HepG2 (cell line): ENCODE data around the gene RTN4RL2. TPM values are rescaled to one million over a fixed set of nuclear protein-coding genes. Genes with fewer than 3 reads are reported as not detected.

ENCODE experiments used
- ARID5B ChIP-seq: IDR thresholded peaks from 2 replicates; pipeline ENCODE4 v1.4.0; 2020; ENCODE audit warnings: mild to moderate bottlenecking, missing genetic modification reagents
- CEBPB ChIP-seq: IDR thresholded peaks from 2 replicates; pipeline ENCODE4 v1.6.1; 2011; ENCODE audit warnings: low read depth, low read length, improper control_type of control experiment, borderline replicate concordance
- FOXJ3 ChIP-seq: sonication (generic); formaldehyde crosslinking; IDR thresholded peaks from 2 replicates; pipeline ENCODE4 v1.4.0; 2020; ENCODE audit warnings: missing genetic modification reagents, mild to moderate bottlenecking, borderline replicate concordance
- GPBP1L1 ChIP-seq: sonication (generic); formaldehyde crosslinking; IDR thresholded peaks from 2 replicates; pipeline ENCODE4 v1.5.0; 2020; ENCODE audit warnings: mild to moderate bottlenecking, missing genetic modification reagents
- HMGXB4 ChIP-seq, 2 experiments: sonication (generic) in 1 of 2; formaldehyde crosslinking in 1 of 2; IDR thresholded peaks; 2 replicates each; pipeline versions ENCODE4 v1.4.0 to v1.6.1; 2018 to 2020; ENCODE audit warnings: missing genetic modification reagents in 2 of 2, borderline replicate concordance in 1 of 2, low read depth in 1 of 2, mild to moderate bottlenecking in 1 of 2, missing biosample characterization in 1 of 2
- HNF4A ChIP-seq: sonication (generic); formaldehyde crosslinking; IDR thresholded peaks from 2 replicates; pipeline ENCODE4 v1.4.0; 2020; ENCODE audit warnings: missing genetic modification reagents
- HOXA3 ChIP-seq: sonication (generic); formaldehyde crosslinking; IDR thresholded peaks from 2 replicates; pipeline ENCODE4 v1.5.0; 2020; ENCODE audit warnings: missing genetic modification reagents
- HOXD1 ChIP-seq: sonication (generic); formaldehyde crosslinking; IDR thresholded peaks from 2 replicates; pipeline ENCODE4 v1.5.0; 2020; ENCODE audit warnings: missing genetic modification reagents
- KDM3A ChIP-seq: IDR thresholded peaks from 2 replicates; pipeline ENCODE4 v1.6.1; 2018; ENCODE audit warnings: low read depth, missing compliant biosample characterization
- MAZ ChIP-seq, 2 experiments: sonication (generic) in 1 of 2; formaldehyde crosslinking in 1 of 2; IDR thresholded peaks; 2 replicates each; pipeline versions ENCODE4 v1.5.0 to v1.6.1; 2012 to 2020; ENCODE audit warnings: low read depth in 2 of 2, mild to moderate bottlenecking in 2 of 2, borderline replicate concordance in 1 of 2, improper control_type of control experiment in 1 of 2, low read length in 1 of 2, missing genetic modification reagents in 1 of 2, moderate library complexity in 1 of 2
- MTA3 ChIP-seq: sonication (generic); formaldehyde crosslinking; IDR thresholded peaks from 2 replicates; pipeline ENCODE4 v1.4.0; 2020; ENCODE audit warnings: missing genetic modification reagents
- MTF2 ChIP-seq: sonication (generic); formaldehyde crosslinking; IDR thresholded peaks from 2 replicates; pipeline ENCODE4 v1.5.0; 2020; ENCODE audit warnings: missing genetic modification reagents, borderline replicate concordance
- MYC ChIP-seq: sonication (generic); formaldehyde crosslinking; IDR thresholded peaks from 2 replicates; pipeline ENCODE4 v1.9.0; 2021; ENCODE audit warnings: missing genetic modification reagents, borderline replicate concordance
- PLSCR1 ChIP-seq: sonication (generic); formaldehyde crosslinking; IDR thresholded peaks from 2 replicates; pipeline ENCODE4 v1.5.0; 2020; ENCODE audit warnings: missing genetic modification reagents, mild to moderate bottlenecking, borderline replicate concordance
- POLR2AphosphoS5 ChIP-seq: IDR thresholded peaks from 2 replicates; pipeline ENCODE4 v1.6.1; 2012; ENCODE audit warnings: low read depth, low read length
- TFDP1 ChIP-seq: IDR thresholded peaks from 2 replicates; pipeline ENCODE4 v1.6.1; 2016; ENCODE audit warnings: missing compliant biosample characterization, missing genetic modification reagents, borderline replicate concordance
- ZFY ChIP-seq: sonication (generic); formaldehyde crosslinking; IDR thresholded peaks from 2 replicates; pipeline ENCODE4 v1.4.0; 2020; ENCODE audit warnings: missing genetic modification reagents
- ZNF451 ChIP-seq: sonication (generic); formaldehyde crosslinking; IDR thresholded peaks from 2 replicates; pipeline ENCODE4 v1.5.0; 2020; ENCODE audit warnings: mild to moderate bottlenecking, missing genetic modification reagents
- polyA plus RNA-seq, 8 experiments: library from polyadenylated mRNA; depleted of rRNA in 3 of 8; stranded (reverse) in 7 of 8; unstranded in 1 of 8; fragments of >200 nt; fragmentation: Illumina TruSeq in 4 of 8; extraction: Trizol in 4 of 8; gene quantifications; 2 replicates each; pipeline versions ENCODE4 v1.2.1 to v1.2.3, GENCODE V29; 2011 to 2016; ENCODE audit warnings: low read depth in 4 of 8, missing spikeins in 1 of 8, mixed read lengths in 1 of 8; ENCODE audit not compliant: insufficient read depth in 1 of 8
- total RNA-seq, 5 experiments: library from RNA; depleted of rRNA; stranded (reverse); fragments of >200 nt; fragmentation: Illumina TruSeq; extraction: Trizol; gene quantifications; 2 replicates each; pipeline ENCODE4 v1.2.3, GENCODE V29; 2016; ENCODE audit warnings: low read depth in 1 of 5

Gene RTN4RL2
- total and polyA plus RNA-seq, 2 of the 13 experiments (the other 11 are each of a cell fraction or from before 2014, with no cell fraction given), result 1.3 to 4.3 TPM

- TF ChIP-seq HMGXB4 (CRISPR knock-in tag; IDR thresholded peaks at IDR 0.05; ENCODE audit: borderline replicate concordance in 1 of 2, low read depth in 1 of 2) (peak; percentile 12 to 63; a peak in 2 of 4 replicates), POLR2AphosphoS5 (0 out of 2 replicates have a peak, but pooled peaks have one; percentile 12), GPBP1L1 (CRISPR knock-in tag) (no peak), MTA3 (CRISPR knock-in tag) (no peak), KDM3A (CRISPR knock-in tag) (0 out of 2 replicates have a peak, but pooled peaks have one; percentile 20), FOXJ3 (peak; percentile 88; the same call in 1 of the 2 replicates), ZFY (peak; percentile 34; the same call in 1 of the 2 replicates), MYC (CRISPR knock-in tag) (no peak), PLSCR1 (CRISPR knock-in tag) (no peak), HOXA3 (CRISPR knock-in tag) (peak; percentile 60; the same call in 1 of the 2 replicates), TFDP1 (CRISPR knock-in tag) (peak; percentile 46; the same call in 1 of the 2 replicates), CEBPB (peak; percentile 81), HOXD1 (CRISPR knock-in tag) (no peak), ARID5B (CRISPR knock-in tag) (peak; percentile 85), MAZ (IDR thresholded peaks at IDR 0.05; ENCODE audit: borderline replicate concordance, low read depth, low read length) (peak; percentile 38; the same call in 1 of the 2 replicates), MAZ (CRISPR knock-in tag; IDR thresholded peaks at IDR 0.05; ENCODE audit: low read depth) (peak; percentile 54; the same call in 1 of the 2 replicates), ZNF451 (CRISPR knock-in tag) (no peak), MTF2 (CRISPR knock-in tag) (no peak), HNF4A (CRISPR knock-in tag) (peak; percentile 95)
These were observed 37.2 kb downstream of the RTN4RL2 start (continued) for GRCh38 chr11:57497303-57498247.
